GM18511 (cell line): ENCODE data around the gene MYO1D.

ENCODE experiments used
- ATAC-seq: cut with Tn5 transposase; IDR thresholded peaks from one replicate; pipeline ENCODE4 v1.9.1; 2021; ENCODE audit warnings: mild to moderate bottlenecking, moderate library complexity; ENCODE audit not compliant: unreplicated experiment

The MYO1D gene

GRCh38 chr17:32517982-32518381 is 358.9 kb downstream of the MYO1D start:
- no peak for ATAC-seq

GRCh38 chr17:32516940-32517701 is 359.8 kb downstream of the MYO1D start:
- peak; percentile 46 for ATAC-seq

GRCh38 chr17:32516450-32516849 is 360.5 kb downstream of the MYO1D start:
- ATAC-seq = no peak

GRCh38 chr17:32515677-32516383 is 361.1 kb downstream of the MYO1D start:
- no peak for ATAC-seq

- no peak for ATAC-seq
Measured at GRCh38 chr17:32514606-32515005, 362.3 kb downstream of the MYO1D start.

GRCh38 chr17:32513579-32513978 is 363.3 kb downstream of the MYO1D start:
- no peak for ATAC-seq

GRCh38 chr17:32512328-32512727 is 364.6 kb downstream of the MYO1D start:
- ATAC-seq = no peak

- no peak for ATAC-seq
Measured at GRCh38 chr17:32510466-32510865, 366.5 kb downstream of the MYO1D start.

GRCh38 chr17:32508926-32509325 is 368.0 kb downstream of the MYO1D start:
- ATAC-seq = no peak

GRCh38 chr17:32504166-32504990 is 372.5 kb downstream of the MYO1D start:
- no peak for ATAC-seq

GRCh38 chr17:32503251-32504165 is 373.4 kb downstream of the MYO1D start:
- peak; percentile 90 for ATAC-seq

GRCh38 chr17:32502710-32503109 is 374.2 kb downstream of the MYO1D start:
- no peak for ATAC-seq

GRCh38 chr17:32502013-32502412 is 374.9 kb downstream of the MYO1D start:
- no peak for ATAC-seq

- no peak for ATAC-seq
Measured at GRCh38 chr17:32498391-32498790, 378.5 kb downstream of the MYO1D start.

- ATAC-seq = no peak
Measured at GRCh38 chr17:32497431-32498205, 379.3 kb downstream of the MYO1D start.

- ATAC-seq = no peak
Measured at GRCh38 chr17:32496395-32497073, 380.4 kb downstream of the MYO1D start.

GRCh38 chr17:32495359-32496231 is 381.3 kb downstream of the MYO1D start:
- no peak for ATAC-seq
